ENCODE measurements around the gene RPS6KA4. TPM values are rescaled to one million over a fixed set of nuclear protein-coding genes. Genes with fewer than 3 reads are reported as not detected.

The RPS6KA4 gene
- total and polyA plus RNA-seq, 2 of the 13 experiments (the other 11 are each of a cell fraction or from before 2014, with no cell fraction given), result 8.9 to 14.2 TPM

GRCh38 chr11:64358907-64359711, at the start of gene RPS6KA4 (continued):
- TF ChIP-seq MLX (CRISPR knock-in tag; IDR thresholded peaks at IDR 0.05), result peak; percentile 89
- no peak for TF ChIP-seq ZNF280D (CRISPR knock-in tag; IDR thresholded peaks at IDR 0.05)
- no peak for TF ChIP-seq NR2F1 (CRISPR knock-in tag; IDR thresholded peaks at IDR 0.05)
- TF ChIP-seq SOX6 (IDR thresholded peaks at IDR 0.05), result no peak
- no peak for TF ChIP-seq SOX6 (CRISPR knock-in tag; IDR thresholded peaks at IDR 0.05)
- TF ChIP-seq ZNF619 (CRISPR knock-in tag; IDR thresholded peaks at IDR 0.05), result peak; percentile 63; the same call in 1 of the 2 replicates
- no peak for TF ChIP-seq MIXL1 (CRISPR knock-in tag; IDR thresholded peaks at IDR 0.05)
- TF ChIP-seq YEATS4 (CRISPR knock-in tag; IDR thresholded peaks at IDR 0.05; ENCODE audit: borderline replicate concordance), result peak; percentile 64; the same call in 1 of the 2 replicates
- peak; percentile 34; the same call in 1 of the 2 replicates for TF ChIP-seq ZNF724P (CRISPR knock-in tag; IDR thresholded peaks at IDR 0.05; ENCODE audit: borderline replicate concordance)
- peak; percentile 84 for TF ChIP-seq YY1 (IDR thresholded peaks at IDR 0.05; ENCODE audit: insufficient read depth, insufficient replicate concordance, low read depth, low read length)
- 0 out of 2 replicates have a peak, but pooled peaks have one; percentile 2 for TF ChIP-seq ETV5 (CRISPR knock-in tag; IDR thresholded peaks at IDR 0.05; ENCODE audit: borderline replicate concordance)
- 0 out of 2 replicates have a peak, but pooled peaks have one; percentile 50 for TF ChIP-seq ZNF567 (CRISPR knock-in tag; IDR thresholded peaks at IDR 0.05; ENCODE audit: borderline replicate concordance)
- no peak for TF ChIP-seq ZNF576 (CRISPR knock-in tag; IDR thresholded peaks at IDR 0.05)
- TF ChIP-seq PRMT3 (CRISPR knock-in tag; IDR thresholded peaks at IDR 0.05; ENCODE audit: borderline replicate concordance, low read depth), result no peak
- no peak for TF ChIP-seq RNF2 (conservative IDR thresholded peaks at IDR 0.05; ENCODE audit: low read depth)
- TF ChIP-seq ZNF737 (CRISPR knock-in tag; IDR thresholded peaks at IDR 0.05; ENCODE audit: borderline replicate concordance), result no peak
- no peak for TF ChIP-seq PBX3 (CRISPR knock-in tag; IDR thresholded peaks at IDR 0.05; ENCODE audit: borderline replicate concordance)
- peak; percentile 44; the same call in 1 of the 2 replicates for TF ChIP-seq SALL1 (CRISPR knock-in tag; IDR thresholded peaks at IDR 0.05)
- TF ChIP-seq, protein P1, sequence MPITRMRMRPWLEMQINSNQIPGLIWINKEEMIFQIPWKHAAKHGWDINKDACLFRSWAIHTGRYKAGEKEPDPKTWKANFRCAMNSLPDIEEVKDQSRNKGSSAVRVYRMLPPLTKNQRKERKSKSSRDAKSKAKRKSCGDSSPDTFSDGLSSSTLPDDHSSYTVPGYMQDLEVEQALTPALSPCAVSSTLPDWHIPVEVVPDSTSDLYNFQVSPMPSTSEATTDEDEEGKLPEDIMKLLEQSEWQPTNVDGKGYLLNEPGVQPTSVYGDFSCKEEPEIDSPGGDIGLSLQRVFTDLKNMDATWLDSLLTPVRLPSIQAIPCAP (CRISPR knock-in tag; IDR thresholded peaks at IDR 0.05; ENCODE audit: low read depth), result no peak
- no peak for TF ChIP-seq ZUFSP (CRISPR knock-in tag; IDR thresholded peaks at IDR 0.05; ENCODE audit: borderline replicate concordance)
